ENCODE measurements around the gene ESYT1.

Gene ESYT1

GRCh38 chr12:56134897-56135296, 6.8 kb downstream of the ESYT1 start:
- DNase-seq (ENCODE audit: extremely low read depth, insufficient read length) = no peak
- H3K4me3 ChIP-seq (replicated peaks; ENCODE audit: low read depth, low read length) = no peak overlapping the region
- H3K36me3 ChIP-seq (ENCODE audit: control insufficient read depth, insufficient read depth, low read length) = peaks cover 23% of the 10 kb centered on the region
- H3K27me3 ChIP-seq (replicated peaks; ENCODE audit: control insufficient read depth, insufficient read depth, low read length) = no peaks in the 10 kb centered on the region
- no peak for TF ChIP-seq CTCF (IDR thresholded peaks at IDR 0.05; ENCODE audit: insufficient read depth, low read length, poor library complexity, severe bottlenecking)

GRCh38 chr12:56137853-56138571, 9.9 kb downstream of the ESYT1 start:
- Histone ChIP-seq H3K4me3 (replicated peaks; ENCODE audit: low read depth, low read length) (no peak overlapping the region), H3K27me3 (replicated peaks; ENCODE audit: control insufficient read depth, insufficient read depth, low read length) (no peaks in the 10 kb centered on the region), H3K36me3 (ENCODE audit: control insufficient read depth, insufficient read depth, low read length) (peaks cover 27% of the 10 kb centered on the region)
- no peak for TF ChIP-seq CTCF (IDR thresholded peaks at IDR 0.05; ENCODE audit: insufficient read depth, low read length, poor library complexity, severe bottlenecking)
- DNase-seq (ENCODE audit: extremely low read depth, insufficient read length) = no peak

- Histone ChIP-seq H3K36me3 (ENCODE audit: control insufficient read depth, insufficient read depth, low read length) (peaks cover 33% of the 10 kb centered on the region), H3K27me3 (replicated peaks; ENCODE audit: control insufficient read depth, insufficient read depth, low read length) (no peaks in the 10 kb centered on the region), H3K4me3 (replicated peaks; ENCODE audit: low read depth, low read length) (no peak overlapping the region)
- no peak for TF ChIP-seq CTCF (IDR thresholded peaks at IDR 0.05; ENCODE audit: insufficient read depth, low read length, poor library complexity, severe bottlenecking)
- DNase-seq (ENCODE audit: extremely low read depth, insufficient read length) = no peak
Observed at GRCh38 chr12:56141946-56142784, 14.1 kb downstream of the ESYT1 start.

GRCh38 chr12:56143217-56143616, 15.2 kb downstream of the ESYT1 start:
- Histone ChIP-seq H3K36me3 (ENCODE audit: control insufficient read depth, insufficient read depth, low read length) (peaks cover 26% of the 10 kb centered on the region), H3K27me3 (replicated peaks; ENCODE audit: control insufficient read depth, insufficient read depth, low read length) (no peaks in the 10 kb centered on the region), H3K4me3 (replicated peaks; ENCODE audit: low read depth, low read length) (no peak overlapping the region)
- no peak for DNase-seq (ENCODE audit: extremely low read depth, insufficient read length)
- no peak for TF ChIP-seq CTCF (IDR thresholded peaks at IDR 0.05; ENCODE audit: insufficient read depth, low read length, poor library complexity, severe bottlenecking)

GRCh38 chr12:56143870-56144269, 15.8 kb downstream of the ESYT1 start:
- DNase-seq (ENCODE audit: extremely low read depth, insufficient read length) = no peak
- Histone ChIP-seq H3K27me3 (replicated peaks; ENCODE audit: control insufficient read depth, insufficient read depth, low read length) (no peaks in the 10 kb centered on the region), H3K4me3 (replicated peaks; ENCODE audit: low read depth, low read length) (no peak overlapping the region), H3K36me3 (ENCODE audit: control insufficient read depth, insufficient read depth, low read length) (peaks cover 22% of the 10 kb centered on the region)
- TF ChIP-seq CTCF (IDR thresholded peaks at IDR 0.05; ENCODE audit: insufficient read depth, low read length, poor library complexity, severe bottlenecking) = no peak

All from GM06990 (cell line).